Measurements from ENCODE around the gene FGFR1OP2. TPM values are rescaled to one million over a fixed set of nuclear protein-coding genes. Genes with fewer than 3 reads are reported as not detected.
"Not testable (repeated sequence)": the region's sequence is repeated elsewhere in the genome, so short reads cannot be mapped to it uniquely, and the experiment has no call there.

Gene FGFR1OP2
- total and polyA plus RNA-seq, 5 donors from 2014 or later = 64.0 to 128 (median 120) TPM

DNA sequence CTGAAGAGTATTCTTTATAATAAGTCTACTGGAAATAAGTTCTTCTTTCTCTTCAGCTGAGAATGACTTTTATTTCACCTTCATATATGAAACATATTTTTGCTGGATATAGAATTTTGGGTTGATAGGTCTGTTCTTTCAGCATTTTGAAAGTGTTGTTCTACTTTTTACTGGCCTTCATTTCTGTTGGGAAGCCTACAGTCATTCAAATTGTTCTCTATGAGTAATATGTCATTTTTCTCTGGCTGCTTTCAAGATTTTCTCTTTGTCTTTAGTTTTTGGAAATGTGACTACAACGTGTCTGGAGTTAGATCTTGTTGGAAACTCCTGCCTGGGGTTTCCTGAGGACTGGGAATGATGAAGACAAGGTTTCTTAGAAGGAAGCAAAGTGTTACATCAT lies 10.0 kb downstream of the FGFR1OP2 start:
- peaks cover 10 to 11% of the 10 kb centered on the region in 2 experiments for H3K9me3 ChIP-seq (ENCODE audit: control insufficient read depth in 2 of 2, low read length in 2 of 2)
- Mint-ChIP-seq H3K27me3 (no peaks in the 10 kb centered on the region), H3K4me1 (peaks cover 50 to 81% (median 66%) of the 10 kb centered on the region in 4 donors), H3K27ac (peak overlapping the region in 1 of 3 donors; percentile 21), H3K9me3 (peaks cover 0 to 10% (median 4%) of the 10 kb centered on the region in 7 donors), H3K36me3 (peaks cover 25% of the 10 kb centered on the region), H3K4me3 (no peak overlapping the region)
- DNase-seq (no peak), ATAC-seq (ENCODE audit: low read depth in 2 of 2) (no peak)
- peaks cover 39% of the 10 kb centered on the region for H3K4me1 ChIP-seq (ENCODE audit: control insufficient read depth, insufficient read depth, low read length, poor library complexity, severe bottlenecking)
- H3K4me3 ChIP-seq (ENCODE audit: low read depth, low read length) = peak overlapping the region; percentile 7
- no peak overlapping the region for H3K27ac ChIP-seq (ENCODE audit: insufficient read depth, low read length, poor library complexity, severe bottlenecking)
- peaks cover 18% of the 10 kb centered on the region for H3K36me3 ChIP-seq (ENCODE audit: control insufficient read depth, insufficient read depth, low read length)
- H3K27me3 ChIP-seq (ENCODE audit: control insufficient read depth, insufficient read depth, low read length) = no peaks in the 10 kb centered on the region

DNA sequence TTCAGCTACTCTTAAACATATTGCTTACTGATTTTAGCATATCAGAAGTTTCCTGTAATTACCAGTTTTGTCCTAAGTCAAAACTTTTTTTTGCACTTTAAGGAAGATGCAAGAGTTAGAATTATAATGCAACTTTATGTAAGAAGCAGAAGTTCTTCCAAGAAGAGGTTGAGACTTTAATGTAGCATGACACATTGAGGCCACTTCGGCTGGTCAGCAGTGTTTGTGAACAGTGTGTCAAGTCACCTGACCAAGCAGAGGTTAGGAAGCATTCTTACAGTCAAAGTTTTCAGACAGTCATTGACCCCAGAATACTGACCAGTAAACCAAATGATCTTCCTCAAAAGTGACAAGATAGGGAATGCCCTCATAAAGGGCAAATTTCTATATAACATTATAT lies 15.2 kb downstream of the FGFR1OP2 start:
- H3K4me1 Mint-ChIP-seq = peaks cover 49 to 62% (median 58%) of the 10 kb centered on the region in 4 donors
- peak overlapping the region in 2 of 3 donors; percentile 66 to 73 for H3K27ac Mint-ChIP-seq
- H3K27me3 Mint-ChIP-seq = no peaks in the 10 kb centered on the region
- Histone ChIP-seq H3K9me3 (ENCODE audit: control insufficient read depth in 2 of 2, low read length in 2 of 2) (peaks cover 2 to 8% of the 10 kb centered on the region in 2 experiments), H3K4me3 (ENCODE audit: low read depth, low read length) (peak overlapping the region; percentile 42), H3K4me1 (ENCODE audit: control insufficient read depth, insufficient read depth, low read length, poor library complexity, severe bottlenecking) (peaks cover 28% of the 10 kb centered on the region), H3K27me3 (ENCODE audit: control insufficient read depth, insufficient read depth, low read length) (no peaks in the 10 kb centered on the region), H3K27ac (ENCODE audit: insufficient read depth, low read length, poor library complexity, severe bottlenecking) (no peak overlapping the region), H3K36me3 (ENCODE audit: control insufficient read depth, insufficient read depth, low read length) (peaks cover 37% of the 10 kb centered on the region)
- no peak overlapping the region for H3K4me3 Mint-ChIP-seq
- ATAC-seq (ENCODE audit: low read depth in 2 of 2) (no peak), DNase-seq (no peak)
- peaks cover 28% of the 10 kb centered on the region for H3K36me3 Mint-ChIP-seq
- H3K9me3 Mint-ChIP-seq = peaks cover 0 to 6% (median 2%) of the 10 kb centered on the region in 7 donors

DNA sequence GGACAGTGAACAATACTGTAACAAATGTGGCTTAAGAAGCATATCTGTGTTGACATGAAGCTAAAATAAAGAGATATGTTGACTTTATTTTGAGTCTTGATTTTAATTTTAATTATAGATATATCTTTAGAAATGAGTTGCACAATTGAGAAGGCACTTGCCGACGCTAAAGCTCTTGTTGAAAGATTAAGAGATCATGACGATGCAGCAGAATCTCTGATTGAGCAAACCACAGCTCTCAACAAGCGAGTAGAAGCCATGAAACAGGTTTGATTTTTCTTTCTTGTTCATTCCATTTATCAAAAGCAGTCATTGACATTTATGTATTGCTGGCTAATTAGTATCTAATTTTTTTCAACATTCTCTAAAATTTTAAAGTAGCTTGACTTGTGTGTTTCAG lies 15.8 kb downstream of the FGFR1OP2 start:
- Mint-ChIP-seq H3K27ac (peak overlapping the region in 1 of 3 donors; percentile 73), H3K27me3 (no peaks in the 10 kb centered on the region), H3K4me1 (peaks cover 48 to 60% (median 57%) of the 10 kb centered on the region in 4 donors), H3K9me3 (peaks cover 0 to 4% (median 0%) of the 10 kb centered on the region in 7 donors), H3K36me3 (peaks cover 26% of the 10 kb centered on the region), H3K4me3 (peak overlapping the region in 2 of 4 donors; percentile 13 to 22)
- DNase-seq (no peak), ATAC-seq (ENCODE audit: low read depth in 2 of 2) (no peak)
- peak overlapping the region; percentile 42 for H3K4me3 ChIP-seq (ENCODE audit: low read depth, low read length)
- peak overlapping the region; percentile 20 for H3K27ac ChIP-seq (ENCODE audit: insufficient read depth, low read length, poor library complexity, severe bottlenecking)
- H3K36me3 ChIP-seq (ENCODE audit: control insufficient read depth, insufficient read depth, low read length) = peaks cover 35% of the 10 kb centered on the region
- peaks cover 28% of the 10 kb centered on the region for H3K4me1 ChIP-seq (ENCODE audit: control insufficient read depth, insufficient read depth, low read length, poor library complexity, severe bottlenecking)
- H3K9me3 ChIP-seq (ENCODE audit: control insufficient read depth in 2 of 2, low read length in 2 of 2) = peaks cover 0 to 3% of the 10 kb centered on the region in 2 experiments
- H3K27me3 ChIP-seq (ENCODE audit: control insufficient read depth, insufficient read depth, low read length) = no peaks in the 10 kb centered on the region

DNA sequence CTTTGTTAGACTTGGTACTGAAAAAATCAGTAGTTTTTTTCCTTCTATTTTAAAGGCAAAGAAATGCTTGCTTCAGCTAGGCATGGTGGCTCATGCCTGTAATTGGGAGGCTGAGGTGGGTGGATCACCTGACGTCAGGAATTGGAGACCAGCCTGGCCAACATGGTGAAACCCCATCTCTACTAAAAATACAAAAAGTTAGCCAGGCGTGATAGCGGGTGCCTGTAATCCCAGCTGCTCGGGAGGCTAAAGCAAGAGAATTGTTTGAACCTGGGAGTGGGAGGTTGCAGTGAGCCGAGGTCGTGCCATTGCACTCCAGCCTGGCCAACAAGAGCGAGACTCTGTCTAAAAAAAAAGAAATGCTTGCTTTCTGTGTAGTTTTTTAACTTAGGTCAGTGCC lies 23.1 kb downstream of the FGFR1OP2 start:
- H3K4me3 Mint-ChIP-seq, H3K27me3 Mint-ChIP-seq: not testable (repeated sequence)

DNA sequence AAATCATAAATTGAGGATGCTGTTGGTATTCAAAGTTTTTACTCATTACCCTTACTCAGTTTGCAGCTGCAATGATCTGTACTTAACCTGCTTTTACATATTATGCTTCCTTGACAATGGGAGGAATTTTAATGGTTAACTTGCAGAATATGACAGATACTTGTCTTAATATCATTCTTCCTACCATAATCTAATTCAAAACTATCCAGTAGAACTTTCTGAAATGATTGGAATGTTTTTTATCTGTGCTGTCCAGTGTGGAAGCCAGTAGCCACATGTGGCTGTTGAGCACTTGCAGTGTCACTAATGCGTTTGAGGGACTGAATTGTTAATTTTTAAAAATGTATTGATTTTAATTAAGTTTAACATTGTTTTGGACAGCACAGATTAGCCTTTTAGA lies 23.5 kb downstream of the FGFR1OP2 start:
- Mint-ChIP-seq H3K36me3 (peaks cover 31% of the 10 kb centered on the region), H3K27ac (peak overlapping the region in 1 of 3 donors; percentile 67)
- peaks cover 88% of the 10 kb centered on the region for H3K36me3 ChIP-seq (ENCODE audit: control insufficient read depth, insufficient read depth, low read length)

More for the DNA sequence above, 23.1 kb downstream of the FGFR1OP2 start:
- not testable (repeated sequence) for H3K27ac ChIP-seq (ENCODE audit: insufficient read depth, low read length, poor library complexity, severe bottlenecking); H3K4me3 ChIP-seq (ENCODE audit: low read depth, low read length); H3K4me1 ChIP-seq (ENCODE audit: control insufficient read depth, insufficient read depth, low read length, poor library complexity, severe bottlenecking); H3K9me3 ChIP-seq (ENCODE audit: control insufficient read depth in 2 of 2, low read length in 2 of 2); DNase-seq; ATAC-seq (ENCODE audit: low read depth in 2 of 2); H3K9me3 Mint-ChIP-seq; H3K27me3 ChIP-seq (ENCODE audit: control insufficient read depth, insufficient read depth, low read length)
- peaks cover 35% of the 10 kb centered on the region for H3K36me3 Mint-ChIP-seq
- H3K36me3 ChIP-seq (ENCODE audit: control insufficient read depth, insufficient read depth, low read length) = peaks cover 88% of the 10 kb centered on the region
- peaks cover 8 to 19% (median 14%) of the 10 kb centered on the region in 4 donors for H3K4me1 Mint-ChIP-seq
- peak overlapping the region in 1 of 3 donors; percentile 67 for H3K27ac Mint-ChIP-seq

DNA sequence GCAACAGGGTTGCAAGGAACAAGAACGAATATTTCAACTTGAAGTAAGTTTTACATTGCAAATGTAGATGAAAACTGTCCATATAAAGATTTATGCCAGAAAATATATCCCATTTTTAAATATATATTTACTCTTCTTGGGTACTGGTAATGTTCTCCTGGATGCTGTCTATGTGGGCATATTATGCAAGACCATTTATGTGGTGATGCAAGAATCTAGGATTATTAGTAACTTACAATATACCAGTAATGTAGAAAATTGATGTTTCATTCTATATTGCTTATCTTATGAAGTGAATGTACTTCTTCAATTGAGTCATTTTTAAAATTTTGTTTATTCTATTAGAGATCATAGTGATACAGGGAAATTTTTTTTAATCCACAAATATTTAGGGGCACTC lies 25.1 kb downstream of the FGFR1OP2 start:
- Histone ChIP-seq H3K4me1 (ENCODE audit: control insufficient read depth, insufficient read depth, low read length, poor library complexity, severe bottlenecking) (no peaks in the 10 kb centered on the region), H3K27me3 (ENCODE audit: control insufficient read depth, insufficient read depth, low read length) (no peaks in the 10 kb centered on the region), H3K4me3 (ENCODE audit: low read depth, low read length) (no peak overlapping the region), H3K9me3 (ENCODE audit: control insufficient read depth in 2 of 2, low read length in 2 of 2) (no peaks in the 10 kb centered on the region), H3K27ac (ENCODE audit: insufficient read depth, low read length, poor library complexity, severe bottlenecking) (no peak overlapping the region), H3K36me3 (ENCODE audit: control insufficient read depth, insufficient read depth, low read length) (peaks cover 78% of the 10 kb centered on the region)
- H3K27me3 Mint-ChIP-seq = no peaks in the 10 kb centered on the region
- H3K4me3 Mint-ChIP-seq = no peak overlapping the region
- H3K9me3 Mint-ChIP-seq = no peaks in the 10 kb centered on the region
- peak overlapping the region in 1 of 3 donors; percentile 26 for H3K27ac Mint-ChIP-seq
- H3K4me1 Mint-ChIP-seq = peaks cover 0 to 16% (median 11%) of the 10 kb centered on the region in 4 donors
- H3K36me3 Mint-ChIP-seq = peaks cover 32% of the 10 kb centered on the region
- DNase-seq (no peak), ATAC-seq (ENCODE audit: low read depth in 2 of 2) (no peak)

More for the DNA sequence above, 23.5 kb downstream of the FGFR1OP2 start:
- ATAC-seq (ENCODE audit: low read depth in 2 of 2) (no peak), DNase-seq (no peak)
- Mint-ChIP-seq H3K4me3 (no peak overlapping the region), H3K4me1 (peaks cover 5 to 19% (median 12%) of the 10 kb centered on the region in 4 donors), H3K9me3 (no peaks in the 10 kb centered on the region), H3K27me3 (no peaks in the 10 kb centered on the region)
- H3K4me1 ChIP-seq (ENCODE audit: control insufficient read depth, insufficient read depth, low read length, poor library complexity, severe bottlenecking) = no peaks in the 10 kb centered on the region
- no peak overlapping the region for H3K27ac ChIP-seq (ENCODE audit: insufficient read depth, low read length, poor library complexity, severe bottlenecking)
- H3K9me3 ChIP-seq (ENCODE audit: control insufficient read depth in 2 of 2, low read length in 2 of 2) = no peaks in the 10 kb centered on the region
- no peak overlapping the region for H3K4me3 ChIP-seq (ENCODE audit: low read depth, low read length)
- H3K27me3 ChIP-seq (ENCODE audit: control insufficient read depth, insufficient read depth, low read length) = no peaks in the 10 kb centered on the region

DNA sequence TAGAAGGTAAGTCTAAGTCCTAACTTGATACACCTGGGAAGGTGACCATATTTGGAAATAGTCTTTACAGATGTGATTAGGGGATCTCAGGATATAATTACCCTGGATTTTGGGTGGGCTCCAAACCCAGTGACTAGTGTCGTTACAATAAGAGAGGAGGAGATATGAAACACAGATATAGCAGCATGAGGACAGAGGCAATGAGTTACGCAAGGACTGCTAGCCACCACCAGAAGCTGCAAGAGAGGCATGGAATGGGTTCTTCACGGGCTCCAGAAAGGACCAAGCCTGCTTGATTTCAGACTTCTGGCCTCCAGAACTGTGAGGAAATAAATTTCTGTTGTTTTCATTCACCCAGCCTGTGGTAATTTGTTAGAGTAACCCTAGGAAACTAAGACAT lies 28.6 kb downstream of the FGFR1OP2 start:
- H3K4me1 Mint-ChIP-seq = peaks cover 15 to 36% (median 31%) of the 10 kb centered on the region in 4 donors
- H3K27ac Mint-ChIP-seq = peak overlapping the region in 1 of 3 donors; percentile 34
- H3K27ac ChIP-seq (ENCODE audit: insufficient read depth, low read length, poor library complexity, severe bottlenecking) = no peak overlapping the region
- no peaks in the 10 kb centered on the region for H3K27me3 ChIP-seq (ENCODE audit: control insufficient read depth, insufficient read depth, low read length)
- DNase-seq (no peak), ATAC-seq (ENCODE audit: low read depth in 2 of 2) (no peak)
- no peak overlapping the region for H3K4me3 Mint-ChIP-seq
- H3K4me1 ChIP-seq (ENCODE audit: control insufficient read depth, insufficient read depth, low read length, poor library complexity, severe bottlenecking) = peaks cover 21% of the 10 kb centered on the region
- no peak overlapping the region for H3K4me3 ChIP-seq (ENCODE audit: low read depth, low read length)
- no peaks in the 10 kb centered on the region for H3K27me3 Mint-ChIP-seq
- peaks cover 49% of the 10 kb centered on the region for H3K36me3 ChIP-seq (ENCODE audit: control insufficient read depth, insufficient read depth, low read length)
- no peaks in the 10 kb centered on the region for H3K9me3 ChIP-seq (ENCODE audit: control insufficient read depth in 2 of 2, low read length in 2 of 2)
- H3K9me3 Mint-ChIP-seq = no peaks in the 10 kb centered on the region
- H3K36me3 Mint-ChIP-seq = peaks cover 26% of the 10 kb centered on the region

DNA sequence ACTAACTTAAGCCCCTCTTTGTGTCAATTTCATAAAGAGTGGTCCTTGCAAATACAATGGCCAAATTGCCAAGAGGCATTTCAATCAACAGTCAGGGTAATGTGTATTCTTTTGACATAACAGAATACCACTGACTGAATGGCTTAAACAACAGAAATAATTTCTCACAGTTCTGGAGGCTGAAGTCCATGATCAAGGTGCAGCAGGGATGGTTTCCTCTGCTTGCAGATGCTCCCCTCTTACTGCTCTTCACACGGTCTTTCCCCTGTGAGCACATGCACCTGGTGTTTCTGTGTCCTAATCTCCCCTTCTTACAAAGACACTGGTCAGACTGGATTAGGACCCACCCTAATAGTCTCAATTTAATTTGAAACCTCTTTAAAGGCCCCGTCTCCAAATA lies 31.9 kb downstream of the FGFR1OP2 start:
- Mint-ChIP-seq H3K4me1 (peaks cover 22 to 46% (median 30%) of the 10 kb centered on the region in 4 donors), H3K27ac (peak overlapping the region in 2 of 3 donors; percentile 30 to 76)

More for the DNA sequence above, 31.9 kb downstream of the FGFR1OP2 start:
- ATAC-seq (ENCODE audit: low read depth in 2 of 2) = no peak
- H3K36me3 Mint-ChIP-seq = peaks cover 32% of the 10 kb centered on the region
- Histone ChIP-seq H3K27ac (ENCODE audit: insufficient read depth, low read length, poor library complexity, severe bottlenecking) (peak overlapping the region; percentile 75), H3K9me3 (ENCODE audit: control insufficient read depth in 2 of 2, low read length in 2 of 2) (no peaks in the 10 kb centered on the region), H3K4me3 (ENCODE audit: low read depth, low read length) (no peak overlapping the region), H3K36me3 (ENCODE audit: control insufficient read depth, insufficient read depth, low read length) (peaks cover 30% of the 10 kb centered on the region), H3K4me1 (ENCODE audit: control insufficient read depth, insufficient read depth, low read length, poor library complexity, severe bottlenecking) (peaks cover 30% of the 10 kb centered on the region), H3K27me3 (ENCODE audit: control insufficient read depth, insufficient read depth, low read length) (no peaks in the 10 kb centered on the region)
- H3K27me3 Mint-ChIP-seq = no peaks in the 10 kb centered on the region
- H3K9me3 Mint-ChIP-seq = no peaks in the 10 kb centered on the region
- no peak for DNase-seq
- no peak overlapping the region for H3K4me3 Mint-ChIP-seq

All from CD4-positive, CD25-positive, alpha-beta regulatory T cell (primary cell).